IgD-negative memory B cell (primary cell): ENCODE measurements around the gene CYP3A7. TPM values are rescaled to one million over a fixed set of nuclear protein-coding genes. Genes with fewer than 3 reads are reported as not detected.
A peak's percentile ranks its signal among the peaks of the same experiment; 100 is the strongest.
"Not testable (repeated sequence)": the region's sequence is repeated elsewhere in the genome, so short reads cannot be mapped to it uniquely, and the experiment has no call there.

Experiments used
- H3K27ac Mint-ChIP-seq, 3 donors: one replicate each; pipeline ENCODE4 v1.8.0; 2020 to 2022; ENCODE audit warnings: mild to moderate bottlenecking in 3 of 3, mixed read lengths in 3 of 3, moderate library complexity in 1 of 3
- H3K27me3 Mint-ChIP-seq: one replicate; pipeline ENCODE4 v1.8.0; 2021; ENCODE audit warnings: mixed read lengths
- H3K36me3 Mint-ChIP-seq: one replicate; pipeline ENCODE4 v1.8.0; 2020; ENCODE audit warnings: mild to moderate bottlenecking, mixed read lengths
- H3K4me1 Mint-ChIP-seq, 3 donors: one replicate each; pipeline ENCODE4 v1.8.0; 2020 to 2022; ENCODE audit warnings: mixed read lengths in 3 of 3, mild to moderate bottlenecking in 1 of 3
- H3K4me3 Mint-ChIP-seq, 4 donors: one replicate each; pipeline ENCODE4 v1.8.0; 2020 to 2022; ENCODE audit warnings: mild to moderate bottlenecking in 4 of 4, mixed read lengths in 4 of 4, moderate library complexity in 3 of 4
- H3K9me3 Mint-ChIP-seq, 3 donors: one replicate each; pipeline ENCODE4 v1.8.0; 2020 to 2021; ENCODE audit warnings: mixed read lengths in 3 of 3, mild to moderate bottlenecking in 1 of 3
- polyA plus RNA-seq: library from polyadenylated mRNA; unstranded; fragments of 300-500 nt; fragmentation: Illumina TruSeq; gene quantifications from one replicate; pipeline ENCODE4 v1.2.3, GENCODE V29; 2021

Gene CYP3A7
- polyA plus RNA-seq, 1 donor from 2014 or later, result not detected

- no peak overlapping the region for H3K4me3 Mint-ChIP-seq
- H3K36me3 Mint-ChIP-seq, result peaks cover 6% of the 10 kb centered on the region
- no peaks in the 10 kb centered on the region for H3K27me3 Mint-ChIP-seq
- peaks cover 1 to 9% (median 4%) of the 10 kb centered on the region in 3 donors for H3K9me3 Mint-ChIP-seq
- H3K27ac Mint-ChIP-seq, result no peak overlapping the region
- H3K4me1 Mint-ChIP-seq, result peaks cover 0 to 2% (median 1%) of the 10 kb centered on the region in 3 donors
Observed at GRCh38 chr7:99677013-99677647, 57.9 kb downstream of the CYP3A7 start.

GRCh38 chr7:99674995-99675742, 59.8 kb downstream of the CYP3A7 start:
- peaks cover 12% of the 10 kb centered on the region for H3K36me3 Mint-ChIP-seq
- peaks cover 0 to 2% (median 1%) of the 10 kb centered on the region in 3 donors for H3K4me1 Mint-ChIP-seq
- H3K27ac Mint-ChIP-seq, result peak overlapping the region in 1 of 3 donors; percentile 52
- no peak overlapping the region for H3K4me3 Mint-ChIP-seq
- H3K9me3 Mint-ChIP-seq, result no peaks in the 10 kb centered on the region
- H3K27me3 Mint-ChIP-seq, result no peaks in the 10 kb centered on the region

GRCh38 chr7:99672573-99672972, 62.4 kb downstream of the CYP3A7 start:
- peaks cover 0 to 2% (median 1%) of the 10 kb centered on the region in 3 donors for H3K4me1 Mint-ChIP-seq
- H3K27ac Mint-ChIP-seq, result no peak overlapping the region
- H3K27me3 Mint-ChIP-seq, result no peaks in the 10 kb centered on the region
- peaks cover 15% of the 10 kb centered on the region for H3K36me3 Mint-ChIP-seq
- H3K4me3 Mint-ChIP-seq, result no peak overlapping the region
- H3K9me3 Mint-ChIP-seq, result no peaks in the 10 kb centered on the region

- Mint-ChIP-seq H3K27me3 (no peaks in the 10 kb centered on the region), H3K4me1 (no peaks in the 10 kb centered on the region), H3K4me3 (no peak overlapping the region), H3K27ac (no peak overlapping the region), H3K36me3 (peaks cover 15% of the 10 kb centered on the region), H3K9me3 (no peaks in the 10 kb centered on the region)
Observed at GRCh38 chr7:99669782-99670181, 65.2 kb downstream of the CYP3A7 start.

GRCh38 chr7:99668541-99668940, 66.5 kb downstream of the CYP3A7 start:
- H3K27ac Mint-ChIP-seq, result no peak overlapping the region
- no peaks in the 10 kb centered on the region for H3K9me3 Mint-ChIP-seq
- no peaks in the 10 kb centered on the region for H3K4me1 Mint-ChIP-seq
- H3K27me3 Mint-ChIP-seq, result no peaks in the 10 kb centered on the region
- peaks cover 18% of the 10 kb centered on the region for H3K36me3 Mint-ChIP-seq
- no peak overlapping the region for H3K4me3 Mint-ChIP-seq

- Mint-ChIP-seq H3K4me3 (no peak overlapping the region), H3K4me1 (no peaks in the 10 kb centered on the region), H3K36me3 (peaks cover 24% of the 10 kb centered on the region), H3K27ac (no peak overlapping the region), H3K27me3 (no peaks in the 10 kb centered on the region), H3K9me3 (no peaks in the 10 kb centered on the region)
Observed at GRCh38 chr7:99667179-99667578, 67.8 kb downstream of the CYP3A7 start.

- H3K36me3 Mint-ChIP-seq, result peaks cover 23% of the 10 kb centered on the region
- no peaks in the 10 kb centered on the region for H3K9me3 Mint-ChIP-seq
- no peaks in the 10 kb centered on the region for H3K27me3 Mint-ChIP-seq
- H3K4me1 Mint-ChIP-seq, result no peaks in the 10 kb centered on the region
- H3K27ac Mint-ChIP-seq, result no peak overlapping the region
- no peak overlapping the region for H3K4me3 Mint-ChIP-seq
Observed at GRCh38 chr7:99666013-99666395, 69.0 kb downstream of the CYP3A7 start.

GRCh38 chr7:99665312-99666012, 69.5 kb downstream of the CYP3A7 start:
- peaks cover 22% of the 10 kb centered on the region for H3K36me3 Mint-ChIP-seq
- no peaks in the 10 kb centered on the region for H3K9me3 Mint-ChIP-seq
- H3K27ac Mint-ChIP-seq, result no peak overlapping the region
- H3K27me3 Mint-ChIP-seq, result no peaks in the 10 kb centered on the region
- no peak overlapping the region for H3K4me3 Mint-ChIP-seq
- H3K4me1 Mint-ChIP-seq, result no peaks in the 10 kb centered on the region

GRCh38 chr7:99657879-99658278, 77.1 kb downstream of the CYP3A7 start:
- H3K4me1 Mint-ChIP-seq, H3K27me3 Mint-ChIP-seq, H3K27ac Mint-ChIP-seq, H3K4me3 Mint-ChIP-seq, H3K9me3 Mint-ChIP-seq: not testable (repeated sequence)
- peaks cover 20% of the 10 kb centered on the region for H3K36me3 Mint-ChIP-seq

Other genes with a start within 250 kb of the CYP3A7 start
- 53.3 TPM for gene ZNF394, start 234.9 kb downstream of the CYP3A7 start, polyA plus RNA-seq
- gene ZKSCAN5, start 230.5 kb downstream of the CYP3A7 start, polyA plus RNA-seq, result 5.4 TPM
- 4.5 TPM for gene FAM200A, start 183.1 kb downstream of the CYP3A7 start, polyA plus RNA-seq
- 66.9 TPM for gene ZNF655, start 176.6 kb downstream of the CYP3A7 start, polyA plus RNA-seq
- gene TMEM225B, start 136.9 kb downstream of the CYP3A7 start, polyA plus RNA-seq, result 1.6 TPM
- gene ZSCAN25, start 118.2 kb downstream of the CYP3A7 start, polyA plus RNA-seq, result 11.8 TPM
- 0.16 TPM for gene CYP3A5, start 55.2 kb downstream of the CYP3A7 start, polyA plus RNA-seq
- gene CYP3A4, start 49.0 kb upstream of the CYP3A7 start, polyA plus RNA-seq, result not detected
- not detected for gene CYP3A43, start 92.8 kb upstream of the CYP3A7 start, polyA plus RNA-seq
- gene OR2AE1, start 141.8 kb upstream of the CYP3A7 start, polyA plus RNA-seq, result not detected
- gene TRIM4, start 184.3 kb upstream of the CYP3A7 start, polyA plus RNA-seq, result 30.2 TPM
- gene GJC3, start 194.4 kb upstream of the CYP3A7 start, polyA plus RNA-seq, result not detected
- gene AZGP1, start 240.8 kb upstream of the CYP3A7 start, polyA plus RNA-seq, result not detected